Measurements from ENCODE around the gene RBM39. TPM values are rescaled to one million over a fixed set of nuclear protein-coding genes. Genes with fewer than 3 reads are reported as not detected.
"Not testable (repeated sequence)": the region's sequence is repeated elsewhere in the genome, so short reads cannot be mapped to it uniquely, and the experiment has no call there.

RBM39 gene
- total RNA-seq, 1 experiment from 2014 or later: 258 TPM

- DNase-seq (ENCODE audit: low spot score): not testable (repeated sequence)
Measured at GRCh38 chr20:35706591-35707529, 35.2 kb downstream of the RBM39 start.

DNA sequence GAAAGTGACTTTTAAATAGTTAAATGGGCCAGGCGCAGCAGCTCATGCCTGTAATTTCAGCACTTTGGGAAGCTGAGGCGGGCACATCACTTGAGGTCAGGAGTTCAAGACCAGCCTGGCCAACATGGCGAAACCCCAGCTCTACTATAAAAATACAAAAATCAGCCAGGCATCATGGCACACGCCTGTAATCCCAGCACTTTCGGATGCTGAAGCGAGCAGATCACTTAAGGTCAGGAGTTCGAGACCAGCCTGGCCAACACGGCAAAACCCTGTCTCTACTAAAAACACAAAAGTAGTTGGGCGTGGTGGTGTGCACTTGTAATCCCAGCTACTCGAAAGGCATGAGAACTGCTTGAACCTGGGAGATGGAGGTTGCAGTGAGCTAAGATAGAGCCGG, 36.2 kb downstream of the RBM39 start:
- not testable (repeated sequence) for DNase-seq (ENCODE audit: low spot score)

DNA sequence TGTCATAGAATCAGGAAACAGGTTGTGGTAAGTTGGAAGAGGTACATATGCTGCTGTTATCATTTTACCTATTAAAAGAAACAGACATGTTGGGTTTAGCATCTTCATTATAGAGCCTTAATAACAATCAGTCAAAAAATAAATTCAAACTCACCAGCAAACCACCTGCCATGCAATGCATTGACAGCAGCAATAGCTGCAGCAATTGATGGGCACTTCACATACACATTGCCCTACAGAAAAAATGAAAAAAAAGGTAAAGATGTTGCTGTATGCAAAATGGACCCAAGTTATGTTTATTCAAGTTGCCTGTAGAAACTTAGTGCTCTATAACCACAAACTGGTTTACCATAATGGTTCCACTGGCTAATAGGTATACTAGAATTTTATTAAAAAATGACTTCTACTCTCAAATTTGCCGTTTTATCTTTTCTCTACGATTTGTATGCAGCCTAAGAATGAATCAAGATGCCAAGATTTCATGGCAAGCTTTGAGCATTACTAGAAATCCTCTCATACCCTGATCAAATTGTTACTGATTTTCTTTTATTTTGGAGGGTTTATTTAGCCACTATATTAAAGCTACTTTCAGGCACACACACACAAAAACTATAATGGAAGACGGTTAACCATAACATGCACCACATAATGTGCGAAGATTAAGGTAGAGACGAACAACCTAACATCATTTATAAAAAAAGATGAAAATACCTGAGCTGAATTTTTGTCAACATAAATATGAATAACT, 37.4 kb downstream of the RBM39 start:
- no peak for DNase-seq (ENCODE audit: low spot score)

GRCh38 chr20:35702824-35703695, 39.0 kb downstream of the RBM39 start:
- DNase-seq (ENCODE audit: low spot score): no peak

DNA sequence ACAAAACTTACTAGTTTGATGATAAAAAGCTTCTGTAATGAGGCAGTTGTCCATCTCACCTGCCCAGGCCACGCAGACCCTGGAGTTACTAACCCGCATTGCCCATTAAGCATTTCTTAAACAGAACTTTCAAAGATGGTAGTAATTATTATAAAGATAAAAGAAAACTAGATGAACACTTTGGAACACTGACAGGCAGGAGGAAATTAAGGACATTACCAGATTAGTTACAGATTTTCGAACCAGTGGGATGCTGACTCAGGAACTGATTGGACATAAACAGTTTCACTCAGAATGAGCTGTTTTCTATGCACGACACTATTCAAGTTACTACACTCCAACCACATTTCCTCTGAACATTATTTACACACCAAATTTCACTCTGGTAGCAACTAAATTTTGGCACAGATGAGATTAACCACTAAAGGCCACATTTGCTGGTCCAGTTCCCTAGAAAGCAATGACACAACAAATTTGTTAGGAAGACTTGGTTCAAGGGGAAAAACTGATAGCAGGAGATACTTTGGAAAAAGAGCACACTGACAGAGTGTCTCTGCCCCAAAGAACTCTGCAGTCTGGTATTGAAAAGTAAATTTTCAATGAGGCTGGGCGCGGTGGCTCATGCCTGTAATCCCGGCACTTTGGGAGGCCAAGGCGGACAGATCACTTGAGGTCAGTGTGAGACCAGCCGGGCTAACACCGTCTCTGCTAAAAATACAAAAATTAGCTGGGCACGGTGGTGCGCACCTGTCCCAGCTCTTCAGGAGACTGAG, 39.8 kb downstream of the RBM39 start:
- DNase-seq (ENCODE audit: low spot score): no peak

GRCh38 chr20:35700625-35701148, 41.4 kb downstream of the RBM39 start:
- DNase-seq (ENCODE audit: low spot score): no peak

- DNase-seq (ENCODE audit: low spot score): no peak
Measured at GRCh38 chr20:35699957-35700624, 42.0 kb downstream of the RBM39 start.

DNA sequence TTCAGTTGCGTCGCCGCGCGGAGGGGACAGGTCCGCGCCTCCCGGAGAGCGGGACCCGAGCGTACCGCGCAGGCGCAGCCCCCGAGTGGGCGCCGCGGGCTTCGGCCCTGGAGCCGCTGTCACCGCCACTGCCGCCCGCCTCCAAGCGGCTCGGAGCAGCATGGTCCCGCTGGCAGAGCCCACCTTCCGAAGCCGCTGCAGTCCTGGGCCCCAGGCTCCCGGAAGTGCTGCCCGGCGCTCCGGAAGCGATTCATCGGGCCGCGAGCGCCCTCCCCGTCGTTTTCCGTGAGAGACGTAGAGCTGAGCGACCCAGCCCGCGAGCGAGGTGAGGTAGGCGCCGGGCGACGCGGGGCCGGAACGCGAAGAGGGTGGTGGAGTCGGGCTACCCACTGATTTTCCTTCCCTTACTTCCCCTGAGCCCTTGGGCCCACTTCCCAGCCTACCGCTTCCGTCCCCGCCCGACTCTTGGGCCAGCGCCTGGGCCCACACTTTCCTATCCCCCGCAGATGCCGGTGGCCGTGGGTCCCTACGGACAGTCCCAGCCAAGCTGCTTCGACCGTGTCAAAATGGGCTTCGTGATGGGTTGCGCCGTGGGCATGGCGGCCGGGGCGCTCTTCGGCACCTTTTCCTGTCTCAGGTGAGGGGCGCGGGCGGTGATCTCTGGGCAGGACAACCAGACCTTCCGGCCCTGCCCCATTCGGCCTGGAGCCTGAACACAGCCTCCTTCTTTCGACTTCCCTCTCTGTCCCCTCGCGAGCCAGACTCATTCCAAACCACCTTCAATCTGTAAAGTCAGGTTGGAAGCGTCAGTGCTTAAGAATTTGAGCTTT, 42.7 kb downstream of the RBM39 start, which contains the start of the genes NFS1 and ROMO1:
TSS of gene NFS1 (minus strand) at position 226 of the 830 bp plus-strand sequence. CDS start at position 162, 64 bp downstream.
TSS of gene ROMO1 (plus strand) at position 279 of the 830 bp plus-strand sequence. CDS start at position 507, 228 bp downstream.
- DNase-seq (ENCODE audit: low spot score): peak; percentile 71

DNA sequence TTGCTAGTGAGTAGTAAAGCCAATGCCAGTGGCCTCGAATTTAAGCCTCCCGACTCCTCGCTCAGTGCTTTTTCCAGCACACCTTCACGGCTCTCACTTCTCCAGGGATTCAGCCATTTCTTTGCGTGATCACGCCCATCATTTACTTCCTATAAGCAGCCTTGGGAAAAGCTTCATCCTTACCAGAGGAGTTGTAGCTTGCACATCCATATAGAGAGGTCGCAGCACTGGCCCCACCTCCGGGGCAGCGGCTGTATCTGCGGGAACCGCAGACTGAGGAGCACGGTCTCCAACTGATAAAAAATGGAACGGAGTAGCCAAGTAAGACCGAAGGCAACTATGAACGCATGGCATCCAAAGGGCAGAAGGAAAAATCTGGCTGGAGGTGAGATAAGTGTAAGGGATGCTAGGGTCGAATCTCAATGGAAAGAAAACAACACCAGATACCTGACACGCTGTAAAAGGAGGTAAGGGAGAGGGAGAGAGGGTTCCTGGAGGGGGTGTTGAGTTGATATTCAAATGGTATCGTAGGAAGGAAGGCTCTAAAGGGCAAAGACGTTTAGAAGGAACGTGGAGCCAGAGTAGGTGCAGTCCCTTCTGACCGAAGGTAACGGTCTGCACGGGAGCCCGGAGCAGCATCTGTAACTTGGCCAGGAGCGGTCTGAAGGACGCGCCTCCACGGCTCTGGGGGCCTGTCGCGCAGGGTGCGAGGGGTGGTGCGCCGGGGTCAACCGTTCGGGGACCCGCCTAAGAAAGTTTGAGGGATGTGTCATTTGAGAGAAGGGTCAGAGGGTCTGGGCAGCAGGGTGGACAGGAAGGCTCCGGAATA, 43.5 kb downstream of the RBM39 start:
- no peak for DNase-seq (ENCODE audit: low spot score)

DNA sequence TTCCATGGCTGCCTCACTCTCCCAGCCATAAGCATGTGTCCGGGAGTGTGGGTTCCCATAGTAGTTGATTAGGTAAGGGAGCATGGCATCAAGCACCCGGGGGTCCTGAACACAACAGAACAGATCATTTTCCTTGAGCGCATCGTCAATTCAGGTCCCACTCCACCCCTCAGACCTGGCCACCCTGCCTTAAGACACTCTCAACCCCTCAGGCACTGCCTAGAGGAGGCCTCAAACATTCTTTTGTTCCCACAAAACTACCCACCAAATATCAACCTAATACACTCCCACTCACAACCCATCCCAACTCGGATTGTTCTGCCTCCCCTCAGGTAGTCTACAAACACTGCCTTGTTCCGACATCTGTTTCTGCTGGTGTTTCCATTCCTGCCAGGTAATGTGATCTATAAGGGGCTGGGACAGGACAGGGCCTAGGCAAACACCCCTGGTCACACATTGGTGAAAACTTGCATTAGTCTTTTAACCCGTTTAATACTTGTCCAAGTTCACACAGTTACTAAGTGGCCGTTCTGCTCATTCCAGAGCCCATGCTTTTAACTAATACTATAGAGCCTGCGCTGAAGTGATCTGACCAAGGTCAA, 44.3 kb downstream of the RBM39 start:
- no peak for DNase-seq (ENCODE audit: low spot score)

DNA sequence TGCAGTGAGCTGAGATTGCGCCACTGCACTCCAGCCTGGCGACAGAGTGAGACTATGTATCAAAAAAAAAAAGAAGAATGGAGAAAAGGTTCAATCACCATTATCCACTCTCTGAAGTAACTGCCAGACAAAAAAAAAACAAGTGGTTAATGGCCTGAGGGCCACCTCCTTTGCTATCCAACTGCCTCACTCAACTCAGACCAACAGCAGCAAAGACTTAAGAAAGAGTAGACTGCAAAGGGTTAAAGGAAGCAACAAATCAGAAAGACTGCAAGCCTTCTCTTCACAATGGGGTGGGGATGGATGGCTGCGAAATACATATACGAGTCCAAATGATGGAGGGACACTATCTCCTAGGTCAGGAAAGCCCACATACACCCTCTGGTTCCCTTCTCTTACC, 46.1 kb downstream of the RBM39 start:
- no peak for DNase-seq (ENCODE audit: low spot score)

- no peak for DNase-seq (ENCODE audit: low spot score)
Measured at GRCh38 chr20:35695245-35695749, 46.8 kb downstream of the RBM39 start.

DNA sequence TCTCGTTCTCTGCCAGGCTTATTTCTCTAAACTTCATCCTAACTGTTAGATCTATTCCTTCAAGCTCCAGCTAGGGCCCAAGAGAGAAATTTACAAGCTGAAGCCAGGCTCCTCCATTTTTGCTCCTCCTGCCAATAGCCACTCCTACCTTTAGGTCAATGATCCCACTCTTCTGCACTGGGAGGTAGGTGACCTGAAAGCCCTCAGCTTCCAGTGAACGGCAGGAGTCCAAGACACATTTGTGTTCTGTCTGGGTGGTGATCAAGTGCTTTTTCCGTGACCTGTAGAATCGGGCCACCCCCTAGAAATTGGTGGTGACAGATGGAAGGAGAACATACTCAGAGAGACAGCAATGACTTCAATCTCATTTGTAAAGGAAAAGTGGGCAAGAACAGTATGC, 51.8 kb downstream of the RBM39 start:
- DNase-seq (ENCODE audit: low spot score): no peak

DNA sequence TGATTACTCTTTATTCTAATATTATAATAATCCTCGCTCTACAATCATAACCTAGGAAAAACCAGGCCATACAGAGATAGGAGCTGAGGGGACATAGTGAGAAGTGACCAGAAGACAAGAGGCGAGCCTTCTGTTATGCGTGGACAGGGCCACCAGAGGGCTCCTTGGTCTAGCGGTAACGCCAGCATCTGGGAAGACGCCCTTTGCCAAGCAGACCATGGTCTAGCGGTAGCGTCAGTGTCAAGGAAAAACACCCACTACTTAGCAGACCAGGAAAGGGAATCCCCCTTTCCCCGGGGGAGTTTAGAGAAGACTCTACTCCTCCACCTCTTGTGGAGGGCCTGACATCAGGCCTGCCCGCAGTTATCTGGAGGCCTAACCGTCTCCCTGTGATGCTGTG, 55.2 kb downstream of the RBM39 start:
- DNase-seq (ENCODE audit: low spot score): not testable (repeated sequence)

- not testable (repeated sequence) for DNase-seq (ENCODE audit: low spot score)
Measured at GRCh38 chr20:35685368-35685767, 56.7 kb downstream of the RBM39 start.

DNA sequence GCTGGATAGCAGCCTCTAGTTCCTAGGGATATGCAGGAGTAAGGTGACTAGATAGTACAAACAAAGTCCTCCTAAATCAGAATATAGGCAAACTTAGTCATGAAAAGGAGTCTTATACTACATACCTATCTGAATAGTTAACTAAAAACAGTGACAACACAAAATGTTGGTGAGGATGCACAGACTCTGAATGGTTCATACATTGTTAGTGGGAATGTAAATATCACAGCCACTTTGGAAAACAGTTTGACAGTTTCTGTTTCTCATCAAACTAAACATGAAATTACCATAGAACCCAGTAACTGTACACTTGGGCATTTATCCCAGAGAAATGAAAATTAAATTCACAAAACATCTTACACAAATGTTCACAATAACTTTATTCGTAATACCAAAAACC, 60.1 kb downstream of the RBM39 start:
- DNase-seq (ENCODE audit: low spot score): no peak

GRCh38 chr20:35680452-35681183, 61.4 kb downstream of the RBM39 start:
- DNase-seq (ENCODE audit: low spot score): no peak
